GM20000 (cell line): ENCODE data around the gene SDK2.

Source experiments
- DNase-seq: peaks from one replicate; pipeline ENCODE4 v3.0.0; 2012; ENCODE audit warnings: low spot score
- CTCF ChIP-seq: IDR thresholded peaks from 2 replicates; pipeline ENCODE4 v1.5.1; 2012; ENCODE audit warnings: mild to moderate bottlenecking, control low read depth; ENCODE audit errors: extremely low read depth, missing control alignments

Gene SDK2

GRCh38 chr17:73581379-73581778 lies 62.9 kb downstream of the SDK2 start:
- DNase-seq, result no peak
- TF ChIP-seq CTCF, result no peak

GRCh38 chr17:73580073-73580710 lies 64.1 kb downstream of the SDK2 start:
- DNase-seq, result no peak
- TF ChIP-seq CTCF, result no peak

GRCh38 chr17:73576556-73577098 lies 67.6 kb downstream of the SDK2 start:
- no peak for DNase-seq
- TF ChIP-seq CTCF, result no peak

GRCh38 chr17:73575470-73576221 lies 68.6 kb downstream of the SDK2 start:
- DNase-seq, result no peak
- no peak for TF ChIP-seq CTCF

- DNase-seq, result no peak
- TF ChIP-seq CTCF, result no peak
Observed at GRCh38 chr17:73571511-73572130, 72.6 kb downstream of the SDK2 start.

GRCh38 chr17:73569762-73570319 lies 74.4 kb downstream of the SDK2 start:
- no peak for DNase-seq
- no peak for TF ChIP-seq CTCF

GRCh38 chr17:73568934-73569333 lies 75.3 kb downstream of the SDK2 start:
- no peak for TF ChIP-seq CTCF
- DNase-seq, result no peak
